Cerebellar nuclear complex (tissue), 1 donor: ENCODE data around the gene EZR.

ENCODE experiments used
- DNase-seq, 2 experiments: peaks; one replicate each; lab custom pipeline; 2025; lab: John Stamatoyannopoulos, UW

Gene EZR

GRCh38 chr6:158760618-158761250 lies 58.4 kb downstream of the EZR start:
- DNase-seq, result no peak

- DNase-seq, result no peak
Measured at GRCh38 chr6:158759966-158760617, 59.1 kb downstream of the EZR start.

GRCh38 chr6:158758941-158759479 lies 60.2 kb downstream of the EZR start:
- DNase-seq, result peak; percentile 56 to 79

- DNase-seq, result peak; percentile 44 to 63
Measured at GRCh38 chr6:158758451-158758860, 60.7 kb downstream of the EZR start.

- no peak for DNase-seq
Measured at GRCh38 chr6:158757753-158758090, 61.4 kb downstream of the EZR start.

GRCh38 chr6:158756977-158757752 lies 62.0 kb downstream of the EZR start:
- no peak for DNase-seq

- DNase-seq, result no peak
Measured at GRCh38 chr6:158756126-158756525, 63.0 kb downstream of the EZR start.

- DNase-seq, result no peak
Measured at GRCh38 chr6:158755636-158756035, 63.5 kb downstream of the EZR start.

GRCh38 chr6:158754738-158755137 lies 64.4 kb downstream of the EZR start:
- DNase-seq, result no peak

- DNase-seq, result no peak
Measured at GRCh38 chr6:158753811-158754210, 65.4 kb downstream of the EZR start.

GRCh38 chr6:158752613-158753012 lies 66.6 kb downstream of the EZR start:
- DNase-seq, result peak; percentile 29 to 67

- DNase-seq, result no peak
Measured at GRCh38 chr6:158751921-158752320, 67.2 kb downstream of the EZR start.

GRCh38 chr6:158751224-158751623 lies 67.9 kb downstream of the EZR start:
- DNase-seq, result no peak

- DNase-seq, result no peak
Measured at GRCh38 chr6:158744986-158745430, 74.2 kb downstream of the EZR start.

GRCh38 chr6:158743033-158743651 lies 76.0 kb downstream of the EZR start:
- no peak for DNase-seq

- no peak for DNase-seq
Measured at GRCh38 chr6:158739673-158740072, 79.5 kb downstream of the EZR start.

GRCh38 chr6:158737710-158738615 lies 81.2 kb downstream of the EZR start:
- no peak for DNase-seq

GRCh38 chr6:158737082-158737709 lies 82.0 kb downstream of the EZR start:
- no peak for DNase-seq

GRCh38 chr6:158735009-158735408 lies 84.2 kb downstream of the EZR start:
- DNase-seq, result no peak

- no peak for DNase-seq
Measured at GRCh38 chr6:158730541-158730907, 88.6 kb downstream of the EZR start.
